Measurements from ENCODE around the gene ZNF614. TPM values are rescaled to one million over a fixed set of nuclear protein-coding genes. Genes with fewer than 3 reads are reported as not detected.

Gene ZNF614
- 7.4 TPM for polyA plus RNA-seq (2013, experiment 1 of 2)
- 7.8 TPM for polyA plus RNA-seq (2013, experiment 2 of 2)

- peak; percentile 79 for DNase-seq (ENCODE audit: low spot score)
- peak within 1 kb of the TSS; percentile 67 for H2AK5ac ChIP-seq (ENCODE audit: low read depth, low read length)
- no peak within 1 kb of the TSS for H2BK12ac ChIP-seq (ENCODE audit: low read length)
- peaks cover 16 to 54% of the 10 kb centered on the region in 2 donors for H3K36me3 ChIP-seq (replicated peaks in 1 of 2; ENCODE audit: control insufficient read depth in 2 of 2, insufficient read depth in 2 of 2, low read length in 2 of 2)
- no peak within 1 kb of the TSS for H3K4ac ChIP-seq (ENCODE audit: low read length)
- peak within 1 kb of the TSS; percentile 96 for H3K18ac ChIP-seq (ENCODE audit: low read length)
- H3K27me3 ChIP-seq (ENCODE audit: control insufficient read depth in 3 of 3, insufficient read depth in 3 of 3, low read depth in 1 of 3, low read length in 3 of 3) = no peaks in the 10 kb centered on the region
- H2AFZ ChIP-seq (ENCODE audit: low read length) = peak within 1 kb of the TSS; percentile 95
- no peak within 1 kb of the TSS for H4K91ac ChIP-seq (ENCODE audit: low read depth, low read length, poor library complexity)
- no peak within 1 kb of the TSS for H2BK120ac ChIP-seq (ENCODE audit: low read depth, low read length)
- no peak within 1 kb of the TSS for H4K8ac ChIP-seq (ENCODE audit: low read depth, low read length)
- H3K27ac ChIP-seq (replicated peaks; ENCODE audit: low read length) = peak within 1 kb of the TSS; percentile 88
- H3K9me3 ChIP-seq (replicated peaks in 1 of 2; ENCODE audit: control insufficient read depth in 2 of 2, insufficient read depth in 1 of 2, low read depth in 1 of 2, low read length in 2 of 2) = peaks cover 8 to 80% of the 10 kb centered on the region in 2 donors
- peak within 1 kb of the TSS; percentile 65 for H3K4me2 ChIP-seq (ENCODE audit: insufficient read depth, low read length, poor library complexity, severe bottlenecking)
- H2BK15ac ChIP-seq (ENCODE audit: low read length) = no peak within 1 kb of the TSS
- no CpG with 5 or more reads among the region's 53 CpGs for WGBS, 2 donors (ENCODE audit: extremely low coverage in 2 of 2, insufficient read length in 2 of 2, insufficient replicate concordance in 1 of 2)
- H2BK5ac ChIP-seq (ENCODE audit: low read length) = peak within 1 kb of the TSS; percentile 76
- H3K23ac ChIP-seq (ENCODE audit: low read depth, low read length, poor library complexity) = peak within 1 kb of the TSS; percentile 38
- H3K9ac ChIP-seq (ENCODE audit: low read depth, low read length, poor library complexity) = peak within 1 kb of the TSS; percentile 90
- peaks cover 2% of the 10 kb centered on the region for H3K79me1 ChIP-seq (ENCODE audit: low read depth, low read length)
- peak within 1 kb of the TSS; percentile 84 to 99 for H3K4me3 ChIP-seq (ENCODE audit: low read length in 2 of 2)
- peak within 1 kb of the TSS; percentile 4 for H3K14ac ChIP-seq (ENCODE audit: low read length)
- H3K4me1 ChIP-seq (ENCODE audit: control insufficient read depth in 2 of 2, insufficient read depth in 1 of 2, low read depth in 1 of 2, low read length in 2 of 2) = no peaks in the 10 kb centered on the region
These were observed at the start of gene ZNF614 for GRCh38 chr19:52028027-52028779. TSS of gene ZNF614 (minus strand) at chr19:52028379. CDS start at chr19:52025745, 2,634 bp downstream.

GRCh38 chr19:52070496-52070895 is 42.3 kb upstream of the ZNF614 start:
- Histone ChIP-seq H3K23ac (ENCODE audit: low read depth, low read length, poor library complexity) (no peak overlapping the region), H3K18ac (ENCODE audit: low read length) (no peak overlapping the region), H3K4me1 (ENCODE audit: control insufficient read depth in 2 of 2, insufficient read depth in 1 of 2, low read depth in 1 of 2, low read length in 2 of 2) (no peaks in the 10 kb centered on the region), H2BK5ac (ENCODE audit: low read length) (no peak overlapping the region), H3K36me3 (replicated peaks in 1 of 2; ENCODE audit: control insufficient read depth in 2 of 2, insufficient read depth in 2 of 2, low read length in 2 of 2) (peaks cover 27 to 97% of the 10 kb centered on the region in 2 donors), H3K79me1 (ENCODE audit: low read depth, low read length) (no peaks in the 10 kb centered on the region), H4K91ac (ENCODE audit: low read depth, low read length, poor library complexity) (no peak overlapping the region), H3K27me3 (ENCODE audit: control insufficient read depth in 3 of 3, insufficient read depth in 3 of 3, low read depth in 1 of 3, low read length in 3 of 3) (no peaks in the 10 kb centered on the region), H2BK12ac (ENCODE audit: low read length) (no peak overlapping the region), H3K27ac (replicated peaks; ENCODE audit: low read length) (no peak overlapping the region), H3K4me2 (ENCODE audit: insufficient read depth, low read length, poor library complexity, severe bottlenecking) (no peak overlapping the region), H2BK15ac (ENCODE audit: low read length) (no peak overlapping the region), H2AK5ac (ENCODE audit: low read depth, low read length) (no peak overlapping the region), H3K4ac (ENCODE audit: low read length) (no peak overlapping the region), H3K4me3 (ENCODE audit: low read length in 2 of 2) (no peak overlapping the region), H3K9me3 (replicated peaks in 1 of 2; ENCODE audit: control insufficient read depth in 2 of 2, insufficient read depth in 1 of 2, low read depth in 1 of 2, low read length in 2 of 2) (peaks cover 35 to 95% of the 10 kb centered on the region in 2 donors), H3K14ac (ENCODE audit: low read length) (no peak overlapping the region), H2BK120ac (ENCODE audit: low read depth, low read length) (no peak overlapping the region), H3K9ac (ENCODE audit: low read depth, low read length, poor library complexity) (no peak overlapping the region), H2AFZ (ENCODE audit: low read length) (no peak overlapping the region), H4K8ac (ENCODE audit: low read depth, low read length) (no peak overlapping the region)
- WGBS, 2 donors (ENCODE audit: extremely low coverage in 2 of 2, insufficient read length in 2 of 2, insufficient replicate concordance in 1 of 2) = no CpG with 5 or more reads among the region's 5 CpGs
- no peak for DNase-seq (ENCODE audit: low spot score)

GRCh38 chr19:52069653-52070052 is 41.5 kb upstream of the ZNF614 start:
- Histone ChIP-seq H4K8ac (ENCODE audit: low read depth, low read length) (no peak overlapping the region), H3K4me3 (ENCODE audit: low read length in 2 of 2) (no peak overlapping the region), H3K4ac (ENCODE audit: low read length) (no peak overlapping the region), H2AFZ (ENCODE audit: low read length) (no peak overlapping the region), H3K9me3 (replicated peaks in 1 of 2; ENCODE audit: control insufficient read depth in 2 of 2, insufficient read depth in 1 of 2, low read depth in 1 of 2, low read length in 2 of 2) (peaks cover 37 to 95% of the 10 kb centered on the region in 2 donors), H3K14ac (ENCODE audit: low read length) (no peak overlapping the region), H2BK5ac (ENCODE audit: low read length) (no peak overlapping the region), H3K9ac (ENCODE audit: low read depth, low read length, poor library complexity) (no peak overlapping the region), H3K27ac (replicated peaks; ENCODE audit: low read length) (no peak overlapping the region), H4K91ac (ENCODE audit: low read depth, low read length, poor library complexity) (no peak overlapping the region), H2BK12ac (ENCODE audit: low read length) (no peak overlapping the region), H3K36me3 (replicated peaks in 1 of 2; ENCODE audit: control insufficient read depth in 2 of 2, insufficient read depth in 2 of 2, low read length in 2 of 2) (peaks cover 24 to 97% of the 10 kb centered on the region in 2 donors), H2AK5ac (ENCODE audit: low read depth, low read length) (no peak overlapping the region), H2BK120ac (ENCODE audit: low read depth, low read length) (no peak overlapping the region), H3K79me1 (ENCODE audit: low read depth, low read length) (no peaks in the 10 kb centered on the region), H3K4me2 (ENCODE audit: insufficient read depth, low read length, poor library complexity, severe bottlenecking) (no peak overlapping the region), H3K23ac (ENCODE audit: low read depth, low read length, poor library complexity) (no peak overlapping the region), H3K4me1 (ENCODE audit: control insufficient read depth in 2 of 2, insufficient read depth in 1 of 2, low read depth in 1 of 2, low read length in 2 of 2) (no peaks in the 10 kb centered on the region), H2BK15ac (ENCODE audit: low read length) (no peak overlapping the region), H3K27me3 (ENCODE audit: control insufficient read depth in 3 of 3, insufficient read depth in 3 of 3, low read depth in 1 of 3, low read length in 3 of 3) (no peaks in the 10 kb centered on the region), H3K18ac (ENCODE audit: low read length) (no peak overlapping the region)
- no peak for DNase-seq (ENCODE audit: low spot score)
- no CpG with 5 or more reads among the region's 2 CpGs for WGBS, 2 donors (ENCODE audit: extremely low coverage in 2 of 2, insufficient read length in 2 of 2, insufficient replicate concordance in 1 of 2)

GRCh38 chr19:52066258-52066863 is 38.2 kb upstream of the ZNF614 start:
- Histone ChIP-seq H3K14ac (ENCODE audit: low read length) (no peak overlapping the region), H3K9me3 (replicated peaks in 1 of 2; ENCODE audit: control insufficient read depth in 2 of 2, insufficient read depth in 1 of 2, low read depth in 1 of 2, low read length in 2 of 2) (peaks cover 45 to 90% of the 10 kb centered on the region in 2 donors), H3K36me3 (replicated peaks in 1 of 2; ENCODE audit: control insufficient read depth in 2 of 2, insufficient read depth in 2 of 2, low read length in 2 of 2) (peaks cover 26 to 88% of the 10 kb centered on the region in 2 donors), H2BK120ac (ENCODE audit: low read depth, low read length) (no peak overlapping the region), H2AK5ac (ENCODE audit: low read depth, low read length) (no peak overlapping the region), H3K4me2 (ENCODE audit: insufficient read depth, low read length, poor library complexity, severe bottlenecking) (no peak overlapping the region), H4K8ac (ENCODE audit: low read depth, low read length) (no peak overlapping the region), H3K4ac (ENCODE audit: low read length) (no peak overlapping the region), H2BK15ac (ENCODE audit: low read length) (no peak overlapping the region), H3K27ac (replicated peaks; ENCODE audit: low read length) (no peak overlapping the region), H4K91ac (ENCODE audit: low read depth, low read length, poor library complexity) (no peak overlapping the region), H3K79me1 (ENCODE audit: low read depth, low read length) (no peaks in the 10 kb centered on the region), H2BK12ac (ENCODE audit: low read length) (no peak overlapping the region), H3K4me1 (ENCODE audit: control insufficient read depth in 2 of 2, insufficient read depth in 1 of 2, low read depth in 1 of 2, low read length in 2 of 2) (no peaks in the 10 kb centered on the region), H3K9ac (ENCODE audit: low read depth, low read length, poor library complexity) (no peak overlapping the region), H3K4me3 (ENCODE audit: low read length in 2 of 2) (no peak overlapping the region), H3K27me3 (ENCODE audit: control insufficient read depth in 3 of 3, insufficient read depth in 3 of 3, low read depth in 1 of 3, low read length in 3 of 3) (no peaks in the 10 kb centered on the region), H2AFZ (ENCODE audit: low read length) (no peak overlapping the region), H3K18ac (ENCODE audit: low read length) (no peak overlapping the region), H3K23ac (ENCODE audit: low read depth, low read length, poor library complexity) (no peak overlapping the region), H2BK5ac (ENCODE audit: low read length) (no peak overlapping the region)
- DNase-seq (ENCODE audit: low spot score) = no peak
- WGBS, 2 donors (ENCODE audit: extremely low coverage in 2 of 2, insufficient read length in 2 of 2, insufficient replicate concordance in 1 of 2) = no CpG with 5 or more reads among the region's 6 CpGs
